IMR-90 (cell line): ENCODE results near the gene ATP5F1D. TPM values are rescaled to one million over a fixed set of nuclear protein-coding genes. Genes with fewer than 3 reads are reported as not detected.

Experiments used
- ATAC-seq: fragments of 200-7000 bp; cut with Tn5 transposase; 2 replicates; pipeline ENCODE4 v1.9.1; 2020; ENCODE audit warnings: low read depth, mild to moderate bottlenecking, moderate library complexity
- BruUV-seq: library from RNA; stranded (reverse); fragments of 400-500 nt; replicated peaks from 2 replicates; lab custom pipeline; 2021; lab: Mats Ljungman, UMichigan
- CTCF ChIA-PET: fragments of 300-600 bp; formaldehyde crosslinking; extraction: SDS; loops from one replicate; lab custom pipeline; 2021; ENCODE audit warnings: antibody characterized with exemption; lab: Yijun Ruan, JAX
- POLR2A ChIA-PET: fragments of 300-600 bp; sonication (Branson Sonifier 250); formaldehyde crosslinking; loops from one replicate; lab custom pipeline; 2022; ENCODE audit warnings: antibody characterized with exemption; ENCODE audit not compliant: unreplicated experiment; lab: Charles Lee
- DNase-seq: peaks from one replicate; pipeline ENCODE4 v3.0.0; 2013
- H2AFZ ChIP-seq: replicated peaks from 2 replicates; pipeline ENCODE3; 2013; ENCODE audit warnings: low read length, mild to moderate bottlenecking; ENCODE audit not compliant: poor library complexity
- H2AK5ac ChIP-seq: 2 replicates; pipeline ENCODE4 v1.6.1; 2013; ENCODE audit warnings: low read depth, low read length, inconsistent platforms
- H2AK9ac ChIP-seq: replicated peaks from 2 replicates; pipeline ENCODE3; 2013; ENCODE audit warnings: mild to moderate bottlenecking, low read depth, low read length, moderate library complexity; ENCODE audit not compliant: poor library complexity
- H2BK120ac ChIP-seq: 2 replicates; pipeline ENCODE4 v1.6.1; 2013; ENCODE audit warnings: low read depth, low read length, inconsistent platforms
- H2BK15ac ChIP-seq: 3 replicates; pipeline ENCODE4 v1.6.1; 2013; ENCODE audit warnings: low read depth, low read length, inconsistent platforms
- H2BK20ac ChIP-seq: 2 replicates; pipeline ENCODE4 v1.6.1; 2013; ENCODE audit warnings: low read depth, mild to moderate bottlenecking, inconsistent platforms, low read length, moderate library complexity
- H2BK5ac ChIP-seq: 2 replicates; pipeline ENCODE4 v1.6.1; 2013; ENCODE audit warnings: mild to moderate bottlenecking, low read depth, low read length, inconsistent platforms; ENCODE audit not compliant: poor library complexity, severe bottlenecking
- H3K14ac ChIP-seq: replicated peaks from 2 replicates; pipeline ENCODE4 v1.6.1; 2013; ENCODE audit warnings: low read depth, low read length, inconsistent platforms
- H3K18ac ChIP-seq: 2 replicates; pipeline ENCODE4 v1.6.1; 2013; ENCODE audit warnings: low read depth, low read length, control low read depth
- H3K23ac ChIP-seq: 2 replicates; pipeline ENCODE4 v1.6.1; 2013; ENCODE audit warnings: low read depth, low read length, inconsistent platforms
- H3K27ac ChIP-seq: 2 replicates; pipeline ENCODE4 v1.5.1; 2013; ENCODE audit warnings: mild to moderate bottlenecking, control low read depth, low read length; ENCODE audit not compliant: insufficient read depth
- H3K27me3 ChIP-seq: 2 replicates; pipeline ENCODE4 v1.6.1; 2013; ENCODE audit warnings: low read length; ENCODE audit not compliant: control insufficient read depth, insufficient read depth
- H3K36me3 ChIP-seq: 2 replicates; pipeline ENCODE4 v1.6.1; 2013; ENCODE audit warnings: low read length, mixed read lengths; ENCODE audit not compliant: control insufficient read depth, insufficient read depth
- H3K4ac ChIP-seq: 2 replicates; pipeline ENCODE4 v1.6.1; 2013; ENCODE audit warnings: low read depth, low read length, inconsistent platforms
- H3K4me1 ChIP-seq: 2 replicates; pipeline ENCODE4 v1.6.1; 2013; ENCODE audit warnings: low read length, mixed read lengths; ENCODE audit not compliant: control insufficient read depth, insufficient read depth
- H3K4me2 ChIP-seq: 2 replicates; pipeline ENCODE4 v1.6.1; 2013; ENCODE audit warnings: low read depth, mild to moderate bottlenecking, control low read depth, low read length, moderate library complexity
- H3K4me3 ChIP-seq: 2 replicates; pipeline ENCODE4 v1.5.1; 2013; ENCODE audit warnings: low read depth, mild to moderate bottlenecking, control low read depth, low read length, moderate library complexity; ENCODE audit not compliant: insufficient read depth
- H3K56ac ChIP-seq: 2 replicates; pipeline ENCODE4 v1.6.1; 2013; ENCODE audit warnings: low read length, inconsistent platforms; ENCODE audit not compliant: insufficient read depth; ENCODE audit errors: extremely low read depth
- H3K79me1 ChIP-seq, 2 experiments: 2 replicates each; pipeline ENCODE4 v1.6.1; 2013; ENCODE audit warnings: low read length in 2 of 2, inconsistent platforms in 1 of 2, low read depth in 1 of 2
- H3K9ac ChIP-seq: 2 replicates; pipeline ENCODE4 v1.6.1; 2013; ENCODE audit warnings: low read depth, low read length, control low read depth
- H3K9me1 ChIP-seq: 2 replicates; pipeline ENCODE4 v1.6.1; 2013; ENCODE audit warnings: low read length, inconsistent platforms; ENCODE audit not compliant: insufficient read depth
- H3K9me3 ChIP-seq: 2 replicates; pipeline ENCODE4 v1.6.1; 2013; ENCODE audit warnings: low read length; ENCODE audit not compliant: control insufficient read depth, insufficient read depth
- H4K20me1 ChIP-seq: 2 replicates; pipeline ENCODE4 v1.6.1; 2013; ENCODE audit warnings: low read length, inconsistent platforms; ENCODE audit not compliant: insufficient read depth
- H4K5ac ChIP-seq: 2 replicates; pipeline ENCODE4 v1.6.1; 2013; ENCODE audit warnings: mild to moderate bottlenecking, low read depth, low read length, control low read depth
- H4K8ac ChIP-seq, 2 experiments: 2 replicates each; pipeline ENCODE4 v1.6.1; 2013; ENCODE audit warnings: low read depth in 2 of 2, low read length in 2 of 2, control low read depth in 1 of 2, inconsistent platforms in 1 of 2
- H4K91ac ChIP-seq: 2 replicates; pipeline ENCODE4 v1.6.1; 2013; ENCODE audit warnings: low read depth, low read length, inconsistent platforms; ENCODE audit not compliant: insufficient read depth
- CEBPB ChIP-seq: IDR thresholded peaks from 2 replicates; pipeline ENCODE4 v1.6.1; 2012; ENCODE audit warnings: low read depth, low read length, improper control_type of control experiment
- FOS ChIP-seq: fragments of 150-350 bp; IDR thresholded peaks from 2 replicates; pipeline ENCODE4 v1.6.1; 2016; ENCODE audit warnings: low read depth, low read length
- MAFK ChIP-seq: IDR thresholded peaks from 2 replicates; pipeline ENCODE4 v1.6.1; 2012; ENCODE audit warnings: low read depth, low read length, improper control_type of control experiment
- MXI1 ChIP-seq: IDR thresholded peaks from 2 replicates; pipeline ENCODE4 v1.6.1; 2012; ENCODE audit warnings: low read depth, mild to moderate bottlenecking, low read length, moderate library complexity, borderline replicate concordance
- NFE2L2 ChIP-seq: fragments of 150-350 bp; IDR thresholded peaks from 2 replicates; pipeline ENCODE4 v1.6.1; 2016; ENCODE audit warnings: low read depth, mild to moderate bottlenecking, low read length
- POLR2A ChIP-seq: IDR thresholded peaks from 2 replicates; pipeline ENCODE4 v1.6.1; 2012; ENCODE audit warnings: mild to moderate bottlenecking, low read depth, low read length
- RAD21 ChIP-seq: IDR thresholded peaks from 2 replicates; pipeline ENCODE4 v1.6.1; 2012; ENCODE audit warnings: low read length, improper control_type of control experiment
- RFX5 ChIP-seq: IDR thresholded peaks from 2 replicates; pipeline ENCODE4 v1.8.0; 2012; ENCODE audit warnings: low read depth, mild to moderate bottlenecking, low read length, moderate library complexity
- SMC3 ChIP-seq: fragments of 150-350 bp; IDR thresholded peaks from 2 replicates; pipeline ENCODE4 v1.6.1; 2016; ENCODE audit warnings: low read depth, mild to moderate bottlenecking, antibody characterized with exemption, low read length, moderate library complexity
- WGBS, 2 experiments: methylation state at CpG; one replicate each; pipeline versions ENCODE4 v1.1.5 to v1.1.7; 2013; ENCODE audit warnings: missing lambda C conversion rate in 2 of 2; ENCODE audit not compliant: insufficient read length in 1 of 2; ENCODE audit errors: extremely low coverage in 2 of 2; 5-methylcytosine and 5-hydroxymethylcytosine counted together
- dilution Hi-C: fragments of 300-500 bp; cut with HindIII; formaldehyde crosslinking; loops from one replicate; pipeline ENCODE4 v1.14.3; 2018; ENCODE audit warnings: low sequenced_read_pairs; ENCODE audit not compliant: unreplicated experiment
- in situ Hi-C: fragments of 300-500 bp; cut with MboI; formaldehyde crosslinking; loops from 3 replicates; pipeline ENCODE4 v1.14.3; 2019; ENCODE audit warnings: low sequenced_read_pairs, inconsistent platforms, mixed read lengths
- intact Hi-C: fragments of 100-400 bp; cut with micrococcal nuclease; formaldehyde crosslinking; loops from 2 replicates; pipeline ENCODE4 v1.10.0; 2022
- polyA plus RNA-seq, 3 experiments: library from polyadenylated mRNA; depleted of rRNA; stranded (reverse); fragments of >200 nt; gene quantifications; 2 replicates each; pipeline ENCODE4 v1.2.3, GENCODE V29; 2012; ENCODE audit warnings: low replicate concordance in 1 of 3
- total RNA-seq: library from RNA; depleted of rRNA; stranded (reverse); fragments of >200 nt; gene quantifications from 2 replicates; pipeline ENCODE4 v1.2.3, GENCODE V29; 2012
- TF ChIP-seq, protein P1 (sequence below): conservative IDR thresholded peaks from 2 replicates; pipeline ENCODE4 v1.5.1; 2012; ENCODE audit warnings: mild to moderate bottlenecking, low read depth, low read length, improper control_type of control experiment
- TF ChIP-seq, protein P2 (sequence below): fragments of 150-350 bp; IDR thresholded peaks from 2 replicates; pipeline ENCODE4 v1.6.1; 2017; ENCODE audit warnings: mild to moderate bottlenecking, antibody characterized with exemption, low read length, low read depth
- TF ChIP-seq, protein P3 (sequence below): fragments of 150-350 bp; IDR thresholded peaks from 2 replicates; pipeline ENCODE4 v1.6.1; 2016; ENCODE audit warnings: low read depth, mild to moderate bottlenecking, low read length, moderate library complexity, borderline replicate concordance

Gene ATP5F1D
- total and polyA plus RNA-seq, 2 of the 4 experiments (the other 2 are of a cell fraction), result 7.3 to 140 TPM

DNA sequence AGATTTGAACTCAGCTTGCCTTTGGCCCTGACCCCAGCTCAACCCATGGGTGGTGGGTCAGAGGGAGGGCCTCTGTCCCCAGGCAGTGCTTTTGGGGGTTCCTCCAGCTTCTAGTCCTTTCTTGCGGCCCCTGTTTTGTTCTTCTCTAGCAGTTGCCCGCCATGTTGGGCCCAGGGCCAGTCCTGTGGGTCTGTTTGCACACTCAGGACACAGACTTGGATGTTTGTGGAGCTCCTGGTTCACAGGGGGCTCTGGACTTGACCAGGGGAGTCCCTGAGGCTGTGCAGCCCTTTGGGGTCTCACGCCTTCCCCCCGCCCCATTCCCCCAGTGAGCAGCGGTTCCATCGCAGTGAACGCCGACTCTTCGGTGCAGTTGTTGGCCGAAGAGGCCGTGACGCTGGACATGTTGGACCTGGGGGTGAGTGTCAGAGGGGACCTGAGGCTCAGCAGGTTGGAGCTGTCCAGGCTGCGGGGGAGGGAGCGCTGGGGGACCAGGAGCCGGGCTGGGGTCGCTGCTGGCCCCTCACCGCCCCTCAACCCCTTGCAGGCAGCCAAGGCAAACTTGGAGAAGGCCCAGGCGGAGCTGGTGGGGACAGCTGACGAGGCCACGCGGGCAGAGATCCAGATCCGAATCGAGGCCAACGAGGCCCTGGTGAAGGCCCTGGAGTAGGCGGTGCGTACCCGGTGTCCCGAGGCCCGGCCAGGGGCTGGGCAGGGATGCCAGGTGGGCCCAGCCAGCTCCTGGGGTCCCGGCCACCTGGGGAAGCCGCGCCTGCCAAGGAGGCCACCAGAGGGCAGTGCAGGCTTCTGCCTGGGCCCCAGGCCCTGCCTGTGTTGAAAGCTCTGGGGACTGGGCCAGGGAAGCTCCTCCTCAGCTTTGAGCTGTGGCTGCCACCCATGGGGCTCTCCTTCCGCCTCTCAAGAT is 2.5 kb downstream of the ATP5F1D start:
- Histone ChIP-seq H4K5ac (no peak overlapping the region), H3K18ac (no peak overlapping the region), H3K79me1 (peaks cover 4 to 54% of the 10 kb centered on the region in 2 experiments; a peak in 2 of 4 replicates), H3K27me3 (no peaks in the 10 kb centered on the region), H4K20me1 (peaks cover 22% of the 10 kb centered on the region), H3K14ac (no peak overlapping the region), H2BK5ac (peak overlapping the region; percentile 22), H2BK120ac (peak overlapping the region; percentile 61; the same call in 1 of the 2 replicates), H3K4me1 (peaks cover 26% of the 10 kb centered on the region), H3K36me3 (no peaks in the 10 kb centered on the region; the same call in 1 of the 2 replicates), H3K4me2 (peak overlapping the region; percentile 24; the same call in 1 of the 2 replicates), H3K9ac (no peak overlapping the region), H3K56ac (no peak overlapping the region), H4K91ac (no peak overlapping the region), H2AK9ac (peak overlapping the region; percentile 97), H3K23ac (peak overlapping the region; percentile 1; the same call in 1 of the 2 replicates), H2AFZ (peak overlapping the region; percentile 78), H2BK20ac (no peak overlapping the region), H3K4me3 (no peak overlapping the region), H2BK15ac (no peak overlapping the region), H3K27ac (peak overlapping the region; percentile 63), H3K4ac (peak overlapping the region; percentile 47), H3K9me3 (no peaks in the 10 kb centered on the region), H2AK5ac (peak overlapping the region; percentile 81; the same call in 1 of the 2 replicates), H3K9me1 (no peaks in the 10 kb centered on the region), H4K8ac (peak overlapping the region in 1 of 2 experiments; percentile 64; a peak in 1 of 4 replicates)
- in situ Hi-C loops (no loop called here), dilution Hi-C loops (no loop called here), intact Hi-C loops (loop anchor here (1.0 kb wide), 1 partner anchor 22 kb away; no protein-coding TSS in a partner anchor)
- ChIA-PET POLR2A (interaction anchor here (0.5 to 4.2 kb wide), 5 partner anchors 9 to 25 kb away, joined by 3 to 62 read pairs (median 6); partner anchors contain the start of gene CIRBP), CTCF (interaction anchor here (0.6 to 3.1 kb wide), 8 partner anchors 9 to 28 kb away, joined by 3 to 64 read pairs (median 7); partner anchors contain the start of gene CIRBP)
- WGBS, 2 experiments, result 41% methylated on average over 18 of the region's 33 CpGs; no CpG with 5 or more reads in 1 of the 2 experiments
- no TSS peak for BruUV-seq
- ATAC-seq (peak; percentile 9), DNase-seq (peak; percentile 77)
- TF ChIP-seq NFE2L2, result no peak
- TF ChIP-seq SMC3, result peak; percentile 73
- TF ChIP-seq, protein P1, sequence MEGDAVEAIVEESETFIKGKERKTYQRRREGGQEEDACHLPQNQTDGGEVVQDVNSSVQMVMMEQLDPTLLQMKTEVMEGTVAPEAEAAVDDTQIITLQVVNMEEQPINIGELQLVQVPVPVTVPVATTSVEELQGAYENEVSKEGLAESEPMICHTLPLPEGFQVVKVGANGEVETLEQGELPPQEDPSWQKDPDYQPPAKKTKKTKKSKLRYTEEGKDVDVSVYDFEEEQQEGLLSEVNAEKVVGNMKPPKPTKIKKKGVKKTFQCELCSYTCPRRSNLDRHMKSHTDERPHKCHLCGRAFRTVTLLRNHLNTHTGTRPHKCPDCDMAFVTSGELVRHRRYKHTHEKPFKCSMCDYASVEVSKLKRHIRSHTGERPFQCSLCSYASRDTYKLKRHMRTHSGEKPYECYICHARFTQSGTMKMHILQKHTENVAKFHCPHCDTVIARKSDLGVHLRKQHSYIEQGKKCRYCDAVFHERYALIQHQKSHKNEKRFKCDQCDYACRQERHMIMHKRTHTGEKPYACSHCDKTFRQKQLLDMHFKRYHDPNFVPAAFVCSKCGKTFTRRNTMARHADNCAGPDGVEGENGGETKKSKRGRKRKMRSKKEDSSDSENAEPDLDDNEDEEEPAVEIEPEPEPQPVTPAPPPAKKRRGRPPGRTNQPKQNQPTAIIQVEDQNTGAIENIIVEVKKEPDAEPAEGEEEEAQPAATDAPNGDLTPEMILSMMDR, result peak; percentile 93
- TF ChIP-seq, protein P2, sequence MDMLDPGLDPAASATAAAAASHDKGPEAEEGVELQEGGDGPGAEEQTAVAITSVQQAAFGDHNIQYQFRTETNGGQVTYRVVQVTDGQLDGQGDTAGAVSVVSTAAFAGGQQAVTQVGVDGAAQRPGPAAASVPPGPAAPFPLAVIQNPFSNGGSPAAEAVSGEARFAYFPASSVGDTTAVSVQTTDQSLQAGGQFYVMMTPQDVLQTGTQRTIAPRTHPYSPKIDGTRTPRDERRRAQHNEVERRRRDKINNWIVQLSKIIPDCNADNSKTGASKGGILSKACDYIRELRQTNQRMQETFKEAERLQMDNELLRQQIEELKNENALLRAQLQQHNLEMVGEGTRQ, result no peak
- TF ChIP-seq RAD21, result peak; percentile 89
- TF ChIP-seq MXI1, result 0 out of 2 replicates have a peak, but pooled peaks have one; percentile 9
- no peak for TF ChIP-seq FOS
- no peak for TF ChIP-seq MAFK
- TF ChIP-seq CEBPB, result peak; percentile 89
- TF ChIP-seq, protein P3, sequence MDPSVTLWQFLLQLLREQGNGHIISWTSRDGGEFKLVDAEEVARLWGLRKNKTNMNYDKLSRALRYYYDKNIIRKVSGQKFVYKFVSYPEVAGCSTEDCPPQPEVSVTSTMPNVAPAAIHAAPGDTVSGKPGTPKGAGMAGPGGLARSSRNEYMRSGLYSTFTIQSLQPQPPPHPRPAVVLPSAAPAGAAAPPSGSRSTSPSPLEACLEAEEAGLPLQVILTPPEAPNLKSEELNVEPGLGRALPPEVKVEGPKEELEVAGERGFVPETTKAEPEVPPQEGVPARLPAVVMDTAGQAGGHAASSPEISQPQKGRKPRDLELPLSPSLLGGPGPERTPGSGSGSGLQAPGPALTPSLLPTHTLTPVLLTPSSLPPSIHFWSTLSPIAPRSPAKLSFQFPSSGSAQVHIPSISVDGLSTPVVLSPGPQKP, result no peak
- TF ChIP-seq RFX5, result no peak
- peak; percentile 41; the same call in 1 of the 2 replicates for TF ChIP-seq POLR2A
